HG03060 (cell line): ENCODE measurements around the gene GPR17.

ENCODE experiments used
- ATAC-seq: cut with Tn5 transposase; IDR thresholded peaks from one replicate; pipeline ENCODE4 v1.9.1; 2021; ENCODE audit warnings: low read depth, moderate number of reproducible peaks; ENCODE audit not compliant: unreplicated experiment

GPR17 gene

GRCh38 chr2:127664065-127664894 is 18.3 kb downstream of the GPR17 start:
- ATAC-seq = no peak

DNA sequence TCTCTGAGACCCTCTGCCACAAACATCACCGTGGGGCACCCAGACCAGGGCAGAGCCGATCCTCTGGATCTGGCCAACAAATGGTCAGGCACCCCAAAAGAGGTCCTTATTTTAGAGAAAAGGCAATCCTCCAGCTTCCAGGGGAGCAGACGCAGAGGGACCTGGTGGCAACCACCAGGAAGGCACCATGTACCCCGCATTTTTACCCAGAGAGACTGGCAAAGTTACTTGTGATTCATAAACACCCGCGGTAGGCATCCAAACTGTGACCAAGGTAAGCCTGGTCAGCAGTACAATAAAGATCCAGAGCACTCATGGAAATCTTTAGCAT is 18.9 kb downstream of the GPR17 start:
- no peak for ATAC-seq

DNA sequence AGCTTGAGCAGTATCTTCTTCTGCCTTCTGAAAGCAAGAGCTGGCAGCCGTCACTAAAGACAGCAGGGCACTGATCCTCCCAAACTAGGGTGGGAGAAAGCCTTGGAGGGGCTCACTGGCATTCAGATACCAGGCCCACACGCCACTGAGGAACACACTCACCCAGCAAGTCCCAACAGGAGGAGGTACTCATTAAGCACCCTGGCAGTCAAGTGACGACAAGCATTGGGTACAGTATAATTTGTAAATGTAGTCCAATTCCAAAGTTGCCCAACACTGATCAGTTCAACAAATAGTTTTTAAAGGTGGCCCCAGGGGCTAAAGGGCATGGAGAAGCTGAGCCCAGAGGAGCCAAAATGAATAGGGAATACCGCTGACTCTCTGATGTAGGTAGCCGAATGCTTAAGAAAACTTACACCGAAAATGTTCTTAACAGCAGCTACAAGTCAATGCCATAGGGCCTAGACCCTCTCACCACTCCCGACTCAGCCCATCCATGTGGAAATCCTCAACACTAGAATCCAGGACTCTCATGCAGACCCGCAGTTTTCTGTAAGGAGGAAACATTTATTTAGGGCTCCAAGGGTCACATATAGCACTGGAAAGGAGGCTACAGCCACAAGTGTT is 19.4 kb downstream of the GPR17 start:
- no peak for ATAC-seq

DNA sequence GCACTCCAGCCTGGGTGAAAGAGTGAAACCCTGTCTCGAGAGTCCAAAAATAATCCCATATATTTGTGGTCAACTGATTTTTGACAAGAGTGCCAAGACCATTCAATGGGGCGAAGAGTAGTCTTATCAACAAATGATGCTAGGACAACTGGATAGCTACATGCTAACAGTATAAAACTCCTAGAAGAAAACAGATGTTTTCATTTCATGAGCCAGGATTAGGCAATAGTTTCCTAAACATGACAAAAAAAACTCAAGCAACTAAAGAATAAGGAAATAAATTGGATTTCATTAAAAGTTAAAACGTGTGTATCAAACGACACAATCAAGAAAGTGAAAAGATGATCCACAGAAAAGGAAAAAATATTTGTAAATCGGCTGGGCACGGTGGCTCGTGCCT is 23.1 kb downstream of the GPR17 start:
- no peak for ATAC-seq

DNA sequence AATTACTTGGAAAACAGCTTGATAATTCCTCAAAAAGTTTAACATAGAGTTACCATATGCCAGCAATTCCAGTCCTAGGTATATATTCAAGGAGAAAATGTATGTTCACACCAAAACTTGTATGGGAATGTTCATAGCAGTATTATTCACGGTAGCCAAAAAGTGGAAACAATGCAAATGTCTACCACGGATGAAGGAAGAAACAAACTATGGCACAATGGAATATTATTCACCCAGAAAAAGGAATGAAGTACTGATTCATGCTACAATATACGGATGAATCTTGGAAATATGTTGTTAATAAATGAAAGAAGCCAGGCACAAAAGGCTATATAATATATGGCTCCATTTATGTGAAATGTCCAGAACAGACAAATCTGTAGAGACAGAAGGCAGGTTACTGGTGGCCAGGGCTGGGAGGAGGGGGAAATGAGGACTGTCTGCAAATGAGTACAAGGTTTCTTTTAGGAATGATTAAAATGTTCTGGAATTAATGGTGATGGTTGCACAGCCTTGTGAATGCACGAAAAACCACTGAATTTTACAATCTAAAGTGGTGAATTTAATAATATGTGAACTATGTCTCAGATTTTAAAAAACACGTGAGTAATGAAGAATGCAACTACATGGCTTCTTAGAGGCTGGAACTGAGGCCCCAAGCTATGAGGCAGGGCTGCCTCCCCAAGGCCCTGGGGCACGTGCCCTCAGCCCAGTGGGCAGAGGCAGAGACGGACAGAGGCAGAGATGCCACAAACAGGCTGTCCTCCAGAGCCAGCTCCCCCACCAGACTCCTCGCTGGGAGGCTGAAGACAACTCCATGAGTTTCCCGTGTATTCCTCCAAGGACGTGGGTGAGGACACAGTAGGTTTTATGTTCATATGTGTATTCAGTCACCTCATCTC is 24.4 kb downstream of the GPR17 start:
- no peak for ATAC-seq

GRCh38 chr2:127670957-127671290 is 25.0 kb downstream of the GPR17 start:
- no peak for ATAC-seq

GRCh38 chr2:127671557-127672302 is 25.8 kb downstream of the GPR17 start:
- no peak for ATAC-seq

DNA sequence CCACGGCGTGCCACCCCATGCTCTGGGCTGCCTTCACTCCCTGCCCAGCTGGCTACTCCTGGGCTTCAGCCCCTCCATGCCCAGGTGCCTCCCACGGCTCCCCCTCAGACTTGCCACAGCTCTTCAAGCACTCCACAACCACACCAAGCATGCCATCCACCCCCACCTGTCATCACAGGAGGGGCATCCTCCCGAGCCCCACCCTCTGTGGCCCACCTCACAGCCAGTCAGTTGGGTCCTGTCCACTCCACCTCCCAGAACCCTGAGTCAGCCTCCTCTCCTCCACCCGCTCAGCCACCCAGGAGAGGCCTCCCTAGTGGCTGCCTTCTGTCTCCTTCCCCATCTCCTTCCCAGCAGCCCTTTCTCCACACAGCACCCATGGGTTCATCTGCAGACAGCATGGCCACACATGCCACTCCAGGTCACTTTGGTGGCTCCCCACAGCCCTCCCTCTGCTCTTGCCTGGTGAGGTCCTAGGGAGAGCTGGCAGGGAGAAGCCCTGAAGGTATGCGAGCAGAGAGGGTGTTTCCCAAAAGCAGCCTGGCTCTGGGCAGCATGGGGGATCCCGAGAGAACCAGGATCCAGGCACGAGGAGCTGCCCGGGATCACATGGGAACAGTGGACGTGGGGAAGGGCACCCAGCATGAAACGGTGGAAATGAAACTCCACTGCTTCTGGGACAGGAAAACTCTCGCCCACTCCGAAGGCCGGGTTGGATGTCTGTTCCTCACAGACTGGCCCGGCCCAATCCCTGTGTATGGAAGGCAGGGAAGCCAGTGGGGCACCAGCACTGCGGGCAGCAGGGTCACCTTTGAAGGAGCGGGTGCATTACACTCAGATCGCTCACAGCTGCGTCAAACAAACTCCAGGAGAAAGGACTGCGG is 26.6 kb downstream of the GPR17 start:
- ATAC-seq = no peak

DNA sequence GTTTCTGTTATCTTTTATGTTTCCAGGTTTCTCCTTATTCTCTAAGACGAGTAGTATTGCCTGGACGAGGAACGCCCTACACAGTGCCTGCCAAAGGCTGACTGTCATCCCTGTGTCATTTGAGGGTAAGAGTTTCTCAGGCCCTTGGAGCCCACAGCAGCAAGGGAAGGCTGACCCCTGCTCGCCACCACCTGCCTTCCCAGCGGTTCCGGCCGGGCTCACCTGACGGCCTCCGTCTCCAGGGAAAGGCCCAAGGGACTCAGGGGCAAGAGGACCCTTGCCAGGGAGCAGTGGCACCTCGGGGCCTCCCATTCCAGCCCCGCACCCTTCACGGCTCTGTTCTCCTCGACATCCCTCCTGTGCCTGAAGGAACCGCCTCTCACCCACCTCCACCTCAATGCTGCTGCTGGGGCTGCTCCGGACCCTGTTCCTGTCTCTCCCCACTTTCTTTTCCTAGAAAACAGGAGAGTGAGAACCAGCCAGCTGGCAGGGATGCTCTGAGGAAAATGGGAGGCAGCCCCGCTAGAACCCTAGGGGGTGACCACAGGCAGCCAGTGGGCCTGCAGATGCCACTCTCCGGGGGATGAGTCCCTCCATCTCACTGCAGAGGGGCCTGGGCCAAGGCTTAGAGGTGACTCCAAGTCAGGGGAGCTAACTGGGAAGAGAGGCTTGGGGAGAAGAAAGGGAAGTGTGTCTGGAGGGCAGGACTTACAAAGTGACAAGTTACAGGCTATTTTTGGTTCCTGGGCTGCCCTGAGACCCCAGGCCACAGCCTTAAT is 27.5 kb downstream of the GPR17 start:
- no peak for ATAC-seq

GRCh38 chr2:127674241-127675209 is 28.6 kb downstream of the GPR17 start:
- no peak for ATAC-seq

DNA sequence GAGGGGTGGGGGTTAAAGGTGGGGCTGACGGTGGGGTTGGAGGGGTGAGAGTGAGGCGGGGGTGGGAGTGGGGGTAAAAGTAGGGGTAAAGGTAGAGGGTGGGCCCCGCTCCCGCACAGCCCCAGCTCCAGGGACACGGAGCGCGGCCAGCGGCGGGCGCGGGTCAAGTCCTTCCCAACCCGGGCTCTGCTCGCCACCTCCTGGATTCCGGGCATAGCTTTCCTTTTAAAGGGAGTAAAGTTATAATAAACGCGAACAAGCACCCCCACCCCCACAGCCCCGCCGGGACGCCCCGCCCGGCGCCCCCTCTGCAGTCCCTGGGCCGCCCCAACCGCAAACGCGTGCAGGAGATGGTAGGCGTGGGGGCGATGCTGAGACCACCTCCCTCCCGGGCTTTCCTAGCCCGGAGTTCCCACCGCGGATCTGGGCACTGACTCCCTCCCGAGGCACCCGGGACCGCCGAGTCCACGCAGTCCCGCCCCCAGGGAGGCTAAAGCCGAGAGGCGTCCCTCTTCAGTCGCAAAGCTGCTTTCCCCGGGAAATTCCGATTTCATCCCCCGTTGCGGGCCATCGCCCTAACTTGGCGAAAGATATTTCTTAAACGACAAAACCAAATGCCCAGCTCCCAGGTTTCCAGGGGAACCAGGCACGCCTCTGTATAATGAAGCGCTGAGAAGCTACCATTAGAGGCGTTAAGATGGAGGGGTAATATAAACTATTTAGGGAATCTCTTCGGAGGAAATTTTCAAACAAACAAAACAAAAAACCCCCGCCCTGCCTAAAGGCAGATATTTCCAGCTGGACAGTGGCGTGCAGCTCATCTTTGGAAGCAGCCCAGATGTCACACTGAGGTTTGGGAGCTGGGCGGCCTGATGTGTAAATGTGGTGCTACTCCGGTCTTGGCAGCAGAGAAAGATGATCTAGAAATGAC is 29.6 kb downstream of the GPR17 start, which contains the start of gene LIMS2:
LIMS2 (minus strand) TSS at position 200 of the 931 bp plus-strand sequence. CDS start 506 bp downstream, outside the sequence.
- no peak for ATAC-seq

- ATAC-seq = no peak
Measured at GRCh38 chr2:127676906-127677305, 31.0 kb downstream of the GPR17 start.

GRCh38 chr2:127678531-127678930 is 32.6 kb downstream of the GPR17 start:
- ATAC-seq = no peak

DNA sequence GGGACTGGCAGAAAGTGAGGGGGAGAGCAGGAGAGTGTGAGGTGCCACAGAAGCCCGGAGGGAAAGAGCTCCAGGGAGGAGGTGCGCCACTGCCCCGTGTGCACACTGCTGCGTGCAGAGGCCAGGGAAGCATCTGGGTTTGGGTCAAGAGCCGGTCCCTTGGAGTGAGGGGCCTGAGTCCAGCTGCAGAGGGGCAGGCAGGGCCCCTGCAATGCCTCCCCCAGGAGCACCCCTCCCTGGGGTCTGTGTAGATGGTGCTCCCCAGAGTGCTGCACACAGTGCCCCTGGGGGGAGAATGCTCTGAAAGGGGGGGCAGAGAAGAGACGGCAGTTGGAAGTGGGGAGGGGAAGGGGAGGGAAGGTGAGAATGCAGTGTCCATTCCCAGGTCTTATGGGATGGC is 33.0 kb downstream of the GPR17 start:
- ATAC-seq = no peak

- ATAC-seq = no peak
Measured at GRCh38 chr2:127679680-127680361, 33.9 kb downstream of the GPR17 start.

DNA sequence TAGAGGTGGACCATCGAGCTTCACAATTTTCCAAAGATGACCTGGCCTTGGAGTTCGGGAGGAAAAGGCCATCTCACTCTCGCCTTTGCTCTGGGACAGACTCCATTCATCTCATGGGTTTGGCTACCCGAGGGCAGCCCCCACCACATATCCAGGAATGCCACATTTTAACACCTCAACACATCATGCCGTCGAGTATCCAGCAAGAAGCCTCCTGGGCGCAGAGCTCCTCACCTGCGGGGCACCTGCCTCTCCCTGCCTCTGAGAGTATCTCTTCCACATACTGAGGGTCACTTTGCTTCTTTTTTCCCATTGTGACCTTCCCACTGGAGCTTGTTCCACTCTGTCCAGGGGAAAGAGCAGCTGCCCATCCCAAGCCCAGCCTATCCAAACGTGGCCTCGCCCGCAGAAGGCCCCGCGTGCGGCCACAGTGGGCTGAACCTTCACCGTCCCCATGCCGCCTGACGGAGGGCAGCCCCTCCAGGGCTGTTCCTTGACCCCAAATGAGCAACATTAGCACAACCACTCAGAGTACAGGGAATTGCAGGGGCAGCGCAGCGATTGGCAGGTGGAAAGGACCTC is 34.8 kb downstream of the GPR17 start:
- no peak for ATAC-seq
